Measurements from ENCODE around the gene GNAQ. TPM values are rescaled to one million over a fixed set of nuclear protein-coding genes. Genes with fewer than 3 reads are reported as not detected.
"Not testable (repeated sequence)": the region's sequence is repeated elsewhere in the genome, so short reads cannot be mapped to it uniquely, and the experiment has no call there.

Gene GNAQ
- total RNA-seq, 1 donor, result 58.0 TPM

- no peak for DNase-seq (ENCODE audit: low read depth)
- no peak overlapping the region for H3K4me3 ChIP-seq (ENCODE audit: low read depth, low read length)
- TF ChIP-seq CTCF (IDR thresholded peaks at IDR 0.05; ENCODE audit: insufficient read depth, low read length), result no peak
These were observed 312.3 kb downstream of the GNAQ start for GRCh38 chr9:77719321-77719720.

- not testable (repeated sequence) for H3K4me3 ChIP-seq (ENCODE audit: low read depth, low read length)
These were observed 313.3 kb downstream of the GNAQ start for GRCh38 chr9:77718298-77718640.

GRCh38 chr9:77717608-77718297 is 313.9 kb downstream of the GNAQ start:
- DNase-seq (ENCODE audit: low read depth), result peak; percentile 89
- not testable (repeated sequence) for H3K4me3 ChIP-seq (ENCODE audit: low read depth, low read length)

More at GRCh38 chr9:77718298-77718640, 313.3 kb downstream of the GNAQ start:
- not testable (repeated sequence) for DNase-seq (ENCODE audit: low read depth)

GRCh38 chr9:77714077-77714549 is 317.5 kb downstream of the GNAQ start:
- no peak for TF ChIP-seq CTCF (IDR thresholded peaks at IDR 0.05; ENCODE audit: insufficient read depth, low read length)
- peak; percentile 44 for DNase-seq (ENCODE audit: low read depth)
- no peak overlapping the region for H3K4me3 ChIP-seq (ENCODE audit: low read depth, low read length)

- no peak for TF ChIP-seq CTCF (IDR thresholded peaks at IDR 0.05; ENCODE audit: insufficient read depth, low read length)
- DNase-seq (ENCODE audit: low read depth), result peak; percentile 81
- H3K4me3 ChIP-seq (ENCODE audit: low read depth, low read length), result no peak overlapping the region
These were observed 319.0 kb downstream of the GNAQ start for GRCh38 chr9:77712533-77713130.

GRCh38 chr9:77710965-77711648 is 320.5 kb downstream of the GNAQ start:
- H3K4me3 ChIP-seq (ENCODE audit: low read depth, low read length), result no peak overlapping the region
- no peak for TF ChIP-seq CTCF (IDR thresholded peaks at IDR 0.05; ENCODE audit: insufficient read depth, low read length)
- DNase-seq (ENCODE audit: low read depth), result no peak

- no peak for DNase-seq (ENCODE audit: low read depth)
- no peak for TF ChIP-seq CTCF (IDR thresholded peaks at IDR 0.05; ENCODE audit: insufficient read depth, low read length)
- no peak overlapping the region for H3K4me3 ChIP-seq (ENCODE audit: low read depth, low read length)
These were observed 321.3 kb downstream of the GNAQ start for GRCh38 chr9:77710316-77710715.

Measured in fibroblast of the aortic adventitia (primary cell).